GM13977 (cell line): ENCODE data around the gene ATG4D.

Experiments used
- DNase-seq: peaks from one replicate; pipeline ENCODE4 v3.0.0; 2012; ENCODE audit warnings: low spot score
- in situ Hi-C: fragments of 300-500 bp; cut with MboI; formaldehyde crosslinking; loops from one replicate; pipeline ENCODE4 v1.12.0; 2022; ENCODE audit warnings: low sequenced_read_pairs, low pct_unique_long_range_greater_than_20kb, mixed read lengths, inconsistent platforms; ENCODE audit not compliant: unreplicated experiment
- TF ChIP-seq, protein P1 (sequence below): IDR thresholded peaks from 2 replicates; pipeline ENCODE4 v1.5.1; 2012; ENCODE audit warnings: mild to moderate bottlenecking, control low read depth; ENCODE audit not compliant: insufficient read depth; ENCODE audit errors: extremely low read depth, missing control alignments

Gene ATG4D

DNA sequence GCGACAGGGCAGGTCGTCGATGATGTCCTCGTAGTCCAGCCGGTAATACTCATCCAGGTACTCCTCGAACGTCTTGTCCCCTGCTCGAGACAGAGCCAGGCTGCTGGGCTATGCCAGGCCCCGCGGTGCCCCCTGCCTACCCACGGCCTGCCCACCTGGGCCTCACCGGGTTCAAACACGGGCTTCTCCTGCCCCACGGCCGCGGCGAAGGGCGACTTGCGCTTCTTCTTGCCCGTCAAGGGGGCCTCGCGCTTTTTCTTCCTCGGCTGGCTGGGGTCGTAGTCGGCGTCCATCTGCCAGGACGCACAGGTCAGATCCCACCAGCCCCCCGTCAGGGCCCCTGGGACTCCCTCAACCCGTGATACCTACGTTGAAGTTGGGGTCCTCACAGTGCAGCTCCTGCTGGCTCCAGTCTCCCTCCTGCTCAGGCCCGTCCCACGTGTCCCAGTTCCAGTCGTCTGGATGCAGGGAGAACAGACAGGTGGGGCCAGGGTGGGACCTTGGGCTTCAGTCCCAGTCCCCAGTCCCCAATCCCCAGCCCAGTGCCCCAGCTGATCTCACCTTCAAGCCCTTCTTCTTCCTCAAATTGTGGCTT is 14.0 kb downstream of the ATG4D start:
- in situ Hi-C loops, result no loop called here
- no peak for DNase-seq
- TF ChIP-seq, protein P1, sequence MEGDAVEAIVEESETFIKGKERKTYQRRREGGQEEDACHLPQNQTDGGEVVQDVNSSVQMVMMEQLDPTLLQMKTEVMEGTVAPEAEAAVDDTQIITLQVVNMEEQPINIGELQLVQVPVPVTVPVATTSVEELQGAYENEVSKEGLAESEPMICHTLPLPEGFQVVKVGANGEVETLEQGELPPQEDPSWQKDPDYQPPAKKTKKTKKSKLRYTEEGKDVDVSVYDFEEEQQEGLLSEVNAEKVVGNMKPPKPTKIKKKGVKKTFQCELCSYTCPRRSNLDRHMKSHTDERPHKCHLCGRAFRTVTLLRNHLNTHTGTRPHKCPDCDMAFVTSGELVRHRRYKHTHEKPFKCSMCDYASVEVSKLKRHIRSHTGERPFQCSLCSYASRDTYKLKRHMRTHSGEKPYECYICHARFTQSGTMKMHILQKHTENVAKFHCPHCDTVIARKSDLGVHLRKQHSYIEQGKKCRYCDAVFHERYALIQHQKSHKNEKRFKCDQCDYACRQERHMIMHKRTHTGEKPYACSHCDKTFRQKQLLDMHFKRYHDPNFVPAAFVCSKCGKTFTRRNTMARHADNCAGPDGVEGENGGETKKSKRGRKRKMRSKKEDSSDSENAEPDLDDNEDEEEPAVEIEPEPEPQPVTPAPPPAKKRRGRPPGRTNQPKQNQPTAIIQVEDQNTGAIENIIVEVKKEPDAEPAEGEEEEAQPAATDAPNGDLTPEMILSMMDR, result no peak

DNA sequence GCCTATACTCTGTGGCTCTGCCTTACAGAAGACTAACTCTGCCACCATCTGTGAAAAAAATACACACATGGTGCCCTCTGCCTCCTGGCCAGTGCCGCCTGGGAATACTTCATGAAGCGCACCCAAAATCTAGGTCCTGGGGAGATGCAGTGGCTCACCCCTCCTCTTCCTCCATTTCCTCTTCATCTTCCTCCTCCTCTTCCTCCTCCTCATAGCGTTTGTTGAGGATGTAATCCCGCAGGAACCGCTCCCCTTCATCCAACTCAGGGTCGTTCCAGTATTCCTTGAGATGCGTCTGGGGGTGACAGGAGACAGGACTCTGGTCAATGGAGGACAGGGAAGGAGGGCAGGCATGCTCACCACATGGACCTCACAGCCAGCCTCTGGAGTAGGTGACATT is 16.4 kb downstream of the ATG4D start:
- in situ Hi-C loops, result no loop called here
- TF ChIP-seq, protein P1, result no peak
- DNase-seq, result no peak

DNA sequence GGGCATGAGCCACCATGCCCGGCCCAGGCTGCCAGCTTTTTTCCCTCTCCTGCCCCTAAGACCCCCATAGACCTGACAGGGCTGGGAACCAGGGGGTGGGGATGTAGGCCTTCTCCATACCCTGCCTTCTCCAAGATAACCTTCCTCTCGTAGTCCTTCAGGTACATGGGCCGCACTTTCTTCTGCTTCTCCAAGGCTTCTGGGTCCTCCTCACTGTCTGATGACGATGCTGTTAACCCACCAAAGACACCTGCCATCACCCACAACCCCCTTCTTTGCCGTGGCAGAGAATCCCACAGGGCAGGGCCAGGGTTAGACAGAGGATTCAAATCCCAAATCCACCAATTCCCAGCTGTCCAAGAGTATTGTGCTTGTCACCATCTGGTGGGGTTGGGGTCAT is 18.9 kb downstream of the ATG4D start:
- TF ChIP-seq, protein P1, result no peak
- in situ Hi-C loops, result no loop called here
- DNase-seq, result no peak

DNA sequence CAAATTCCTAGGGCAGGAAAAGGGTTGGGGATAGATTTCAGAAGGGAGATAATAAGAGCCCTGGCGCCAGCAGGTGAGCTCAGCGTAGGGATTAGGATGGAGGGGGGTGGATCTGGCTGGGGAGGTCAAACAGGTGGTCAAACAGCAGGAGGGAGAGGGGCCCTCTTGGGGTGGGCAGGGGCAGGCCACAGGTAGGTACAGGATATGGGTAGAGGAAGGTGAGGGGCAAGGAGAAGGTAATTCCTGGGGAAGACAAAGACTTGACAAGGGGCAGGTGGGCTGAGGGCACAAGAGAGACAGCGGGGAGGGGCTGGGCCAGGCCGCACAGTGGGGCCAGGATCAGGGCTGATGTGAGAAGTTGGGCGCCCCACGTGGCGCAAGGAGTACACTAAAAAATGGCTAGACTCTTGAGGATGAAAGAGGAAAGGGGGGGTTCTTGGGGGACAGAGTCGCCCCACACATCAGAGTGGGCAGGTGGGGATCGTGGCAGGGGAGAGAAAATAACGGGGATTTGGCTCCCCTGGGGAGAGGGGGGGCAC is 21.4 kb downstream of the ATG4D start:
- TF ChIP-seq, protein P1, result peak; percentile 54
- DNase-seq, result peak; percentile 84
- in situ Hi-C loops, result no loop called here

DNA sequence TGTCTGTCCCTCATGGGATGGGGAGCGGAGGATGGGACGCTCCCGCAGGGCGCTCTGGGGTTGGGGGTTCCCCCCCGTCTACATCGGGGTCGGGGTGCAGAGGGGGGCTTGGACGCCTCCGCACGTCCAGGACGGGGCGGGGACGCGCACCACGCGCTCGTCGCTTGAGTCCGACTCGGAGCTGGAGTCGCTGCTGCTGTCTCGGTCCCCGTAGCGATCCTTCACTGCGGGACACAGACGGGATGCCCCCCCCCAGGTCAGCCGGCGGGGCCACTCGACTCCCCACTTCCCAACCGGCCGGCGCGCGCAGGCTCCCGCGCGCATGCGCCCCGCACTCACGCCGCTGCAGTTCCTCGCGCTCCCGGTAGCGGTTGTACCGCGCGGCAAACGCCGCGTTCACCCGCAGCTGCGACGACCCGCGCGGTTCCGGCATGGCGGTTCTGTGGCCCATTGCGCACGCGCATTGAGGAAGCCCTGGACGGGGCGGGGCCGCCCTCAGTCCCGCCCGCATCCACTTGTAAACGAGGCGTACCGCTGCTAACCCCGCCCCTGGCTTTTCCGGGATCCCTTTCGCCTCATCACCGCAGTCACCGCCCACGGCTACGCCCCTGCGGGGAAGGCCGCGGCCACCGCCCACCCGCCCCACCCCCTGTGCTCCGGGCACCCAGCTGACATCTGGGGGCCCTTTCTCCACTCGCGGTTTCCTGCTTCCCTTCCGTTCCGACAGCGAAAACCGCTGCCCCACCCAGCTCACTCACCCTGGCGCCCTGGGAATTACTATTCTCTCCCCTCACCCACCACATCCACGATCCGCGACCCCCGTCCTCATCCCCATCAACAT is 22.1 kb downstream of the ATG4D start, which contains the start of gene KRI1:
Gene KRI1 (minus strand): TSS at position 444 of the 841 bp plus-strand sequence. CDS start 11 bp downstream, at position 433.
- peak; percentile 99 for DNase-seq
- in situ Hi-C loops, result no loop called here
- TF ChIP-seq, protein P1, result no peak

DNA sequence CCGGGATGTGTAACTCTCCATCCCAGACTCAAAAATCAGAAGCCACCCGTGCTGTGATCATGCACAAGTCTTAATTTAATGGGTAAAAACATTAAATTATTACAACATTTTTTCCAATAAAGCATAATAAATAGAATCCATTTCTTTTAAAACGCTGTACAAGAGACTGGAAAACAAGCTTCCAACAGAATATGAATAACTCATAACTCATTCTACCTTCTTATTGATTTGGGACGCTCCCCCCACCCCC is 22.6 kb downstream of the ATG4D start:
- no peak for DNase-seq
- in situ Hi-C loops, result no loop called here
- TF ChIP-seq, protein P1, result no peak
